ENCODE data around the gene YPEL2.
"Not testable (repeated sequence)": the region's sequence is repeated elsewhere in the genome, so short reads cannot be mapped to it uniquely, and the experiment has no call there.

Gene YPEL2, protein sequence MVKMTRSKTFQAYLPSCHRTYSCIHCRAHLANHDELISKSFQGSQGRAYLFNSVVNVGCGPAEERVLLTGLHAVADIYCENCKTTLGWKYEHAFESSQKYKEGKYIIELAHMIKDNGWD

DNA sequence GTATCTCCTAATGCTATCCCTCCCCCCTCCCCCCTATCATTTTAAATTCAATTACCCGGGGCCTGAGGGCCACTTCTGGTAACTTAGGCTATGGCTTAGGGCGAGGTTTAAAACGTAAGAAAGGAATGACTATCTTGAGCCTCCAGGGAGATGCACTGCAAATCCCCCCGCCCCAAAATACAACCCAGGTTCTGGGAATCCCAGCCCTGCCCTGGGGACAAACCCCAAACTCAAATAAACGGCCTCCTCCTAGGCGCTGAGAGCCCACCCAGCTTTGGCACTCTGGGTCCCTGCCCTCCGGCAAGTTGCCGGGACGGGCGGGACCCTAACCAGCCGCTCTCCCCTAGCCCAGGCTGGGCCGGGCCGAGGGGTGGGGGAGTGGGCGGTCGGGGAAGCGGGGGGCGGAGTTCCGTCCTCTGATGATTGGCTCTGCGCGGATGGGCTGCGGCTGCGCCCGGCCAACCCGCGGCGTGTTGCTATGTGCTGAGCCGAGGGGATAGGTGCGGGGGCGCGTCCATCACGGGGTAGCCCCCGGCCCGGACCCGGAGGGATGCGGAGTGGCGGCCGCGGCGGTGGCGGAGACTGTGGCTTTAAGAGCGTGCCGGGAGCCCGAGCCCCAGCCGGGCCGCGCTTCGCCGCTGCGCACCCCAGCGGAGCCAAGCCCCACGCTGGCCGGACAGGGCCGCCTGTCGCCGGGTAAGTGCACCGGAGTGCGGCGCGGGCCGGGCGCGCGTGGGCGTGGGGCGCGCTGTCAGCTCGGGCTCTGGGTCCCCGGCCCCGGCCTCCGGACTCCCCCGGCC, at the start of gene YPEL2:
Gene YPEL2 (plus strand): TSS at position 527 of the 800 bp plus-strand sequence. CDS start 21,755 bp downstream, outside the sequence.
- peak; percentile 75 to 79 (median 77) for DNase-seq (ENCODE audit: low read depth in 3 of 3, low spot score in 1 of 3)

DNA sequence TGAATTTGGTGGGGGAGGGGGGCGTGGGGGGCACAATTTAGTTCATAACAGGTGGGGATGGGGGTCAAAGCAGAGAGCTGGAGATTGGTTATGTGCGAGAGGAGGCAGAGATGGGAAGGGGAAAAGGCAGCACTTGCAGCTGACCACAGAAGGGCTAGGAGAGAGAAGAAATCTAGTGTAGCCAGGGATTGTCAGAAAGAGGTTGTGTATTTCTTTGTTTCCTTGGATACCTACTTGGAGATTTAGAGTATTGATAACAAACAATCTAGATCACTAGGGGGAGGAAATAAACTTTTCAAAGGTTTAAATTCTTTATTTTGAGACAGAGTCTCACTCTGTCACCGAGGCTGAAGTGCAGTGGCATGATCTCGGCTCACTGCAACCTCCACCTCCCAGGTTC, 47.1 kb upstream of the YPEL2 start:
- DNase-seq (ENCODE audit: low read depth in 3 of 3, low spot score in 1 of 3) = no peak

DNA sequence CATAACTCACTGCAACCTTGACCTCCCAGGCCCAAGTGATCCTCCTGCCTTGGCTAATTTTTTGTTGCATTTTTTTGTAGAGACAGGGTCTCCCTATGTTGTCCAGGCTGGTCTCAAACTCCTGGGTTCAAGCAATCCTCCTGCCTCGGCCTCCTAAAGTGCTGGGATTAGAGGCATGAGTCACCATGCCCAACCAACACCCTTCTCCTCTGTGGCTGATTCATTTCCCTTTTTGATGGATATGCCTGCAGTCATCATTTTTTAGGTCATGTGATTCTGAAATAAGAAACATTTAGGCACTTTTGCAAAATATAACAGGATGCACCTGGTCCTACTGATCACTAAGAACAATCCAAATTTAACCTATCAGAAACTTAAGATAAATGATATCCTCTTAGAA, 44.0 kb upstream of the YPEL2 start:
- DNase-seq (ENCODE audit: low read depth in 3 of 3, low spot score in 1 of 3) = no peak

DNA sequence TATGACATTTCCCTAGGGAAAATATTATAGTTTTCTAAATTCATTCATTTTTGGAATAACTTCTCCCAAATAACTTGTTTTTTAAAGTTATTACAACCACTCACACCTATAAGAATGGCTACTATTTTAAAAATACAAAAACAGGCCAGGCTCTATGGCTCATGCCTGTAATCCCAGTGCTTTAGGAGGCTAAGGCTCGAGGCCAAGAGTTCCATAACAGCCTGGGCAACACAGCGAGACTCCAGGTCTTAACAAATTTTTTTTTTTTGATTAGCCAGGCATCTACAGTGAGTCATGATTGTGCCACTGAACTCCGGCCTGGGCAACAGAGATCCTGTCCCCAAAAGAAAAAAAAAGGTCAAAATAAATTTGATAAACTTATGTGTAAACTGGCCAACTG, 43.6 kb upstream of the YPEL2 start:
- no peak for DNase-seq (ENCODE audit: low read depth in 3 of 3, low spot score in 1 of 3)

DNA sequence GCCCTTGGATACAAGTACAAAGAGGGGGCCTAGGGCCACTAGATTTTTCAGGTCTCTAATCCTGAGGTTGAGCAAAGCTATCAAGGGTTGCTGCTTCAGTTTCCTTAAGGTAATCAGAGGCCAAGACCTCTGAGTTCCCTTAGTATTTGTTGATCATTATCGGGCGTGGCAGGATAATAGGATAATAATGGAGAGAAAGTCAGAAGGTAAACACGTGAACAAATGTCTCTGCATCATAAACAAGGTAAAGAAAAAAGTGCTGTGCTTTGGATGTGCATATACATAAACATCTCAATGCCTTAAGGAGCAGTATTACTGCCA, 41.5 kb upstream of the YPEL2 start:
- DNase-seq (ENCODE audit: low read depth in 3 of 3, low spot score in 1 of 3) = no peak

DNA sequence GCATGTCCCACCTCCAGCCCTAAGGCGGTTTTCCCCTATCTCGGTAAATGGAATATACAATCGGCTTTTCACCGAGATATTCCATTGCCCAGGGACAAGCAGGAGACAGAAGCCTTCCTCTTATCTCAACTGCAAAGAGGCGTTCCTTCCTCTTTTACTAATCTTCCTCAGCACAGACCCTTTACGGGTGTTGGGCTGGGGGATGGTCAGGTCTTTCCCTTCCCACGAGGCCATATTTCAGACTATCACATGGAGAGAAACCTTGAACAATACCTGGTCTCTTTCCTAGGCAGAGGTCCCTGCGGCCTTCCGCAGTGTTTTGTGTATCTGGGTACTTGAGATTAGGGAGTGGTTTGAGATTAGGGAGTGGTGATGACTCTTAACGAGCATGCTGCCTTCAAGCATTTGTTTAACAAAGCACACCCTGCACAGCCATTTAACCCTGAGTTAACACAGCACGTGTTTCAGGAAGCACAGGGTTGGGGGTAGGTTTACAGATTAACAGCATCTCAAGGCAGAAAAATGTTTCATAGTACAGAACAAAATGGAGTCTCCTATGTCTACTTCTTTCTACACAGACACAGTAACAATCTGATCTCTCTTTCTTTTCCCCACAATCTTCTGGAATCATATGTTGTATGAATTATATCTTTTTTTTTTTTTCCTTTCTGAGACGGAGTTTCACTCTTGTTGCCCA, 41.0 kb upstream of the YPEL2 start:
- DNase-seq (ENCODE audit: low read depth in 3 of 3, low spot score in 1 of 3) = not testable (repeated sequence)

DNA sequence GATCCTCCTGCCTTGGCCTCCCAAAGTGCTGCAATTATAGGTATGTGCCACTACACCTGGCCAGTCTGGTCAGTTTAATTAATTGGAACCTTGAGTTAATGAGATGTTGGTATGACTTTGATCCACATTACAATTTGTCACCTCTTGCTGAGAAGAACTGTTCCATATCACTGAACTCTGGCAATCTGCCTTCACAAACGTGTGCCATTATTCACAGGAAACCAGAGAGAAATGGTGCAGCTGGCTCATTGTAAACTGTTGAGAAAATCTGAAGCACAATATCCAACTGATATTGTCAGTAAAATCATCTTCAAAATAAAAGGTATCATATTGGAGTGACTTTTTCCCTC, 39.3 kb upstream of the YPEL2 start:
- no peak for DNase-seq (ENCODE audit: low read depth in 3 of 3, low spot score in 1 of 3)

DNA sequence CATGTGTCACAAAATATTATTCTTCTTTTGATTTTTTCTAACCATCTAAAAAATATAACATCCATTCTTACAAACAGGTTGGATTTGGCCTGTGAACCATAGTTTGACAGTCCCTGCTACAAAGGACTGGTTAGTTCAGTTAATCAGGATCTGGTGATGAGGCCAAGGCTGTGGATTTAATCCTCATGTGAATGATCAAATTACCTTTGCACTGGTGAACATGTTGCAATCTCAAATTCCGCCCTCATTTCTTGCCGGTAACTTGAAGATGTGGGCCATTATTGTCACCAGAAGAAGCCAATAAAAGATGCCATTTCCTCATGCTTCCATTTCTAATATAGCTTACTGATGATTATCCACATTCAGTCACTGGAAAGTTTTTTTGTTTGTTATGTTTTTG, 35.3 kb upstream of the YPEL2 start:
- no peak for DNase-seq (ENCODE audit: low read depth in 3 of 3, low spot score in 1 of 3)

DNA sequence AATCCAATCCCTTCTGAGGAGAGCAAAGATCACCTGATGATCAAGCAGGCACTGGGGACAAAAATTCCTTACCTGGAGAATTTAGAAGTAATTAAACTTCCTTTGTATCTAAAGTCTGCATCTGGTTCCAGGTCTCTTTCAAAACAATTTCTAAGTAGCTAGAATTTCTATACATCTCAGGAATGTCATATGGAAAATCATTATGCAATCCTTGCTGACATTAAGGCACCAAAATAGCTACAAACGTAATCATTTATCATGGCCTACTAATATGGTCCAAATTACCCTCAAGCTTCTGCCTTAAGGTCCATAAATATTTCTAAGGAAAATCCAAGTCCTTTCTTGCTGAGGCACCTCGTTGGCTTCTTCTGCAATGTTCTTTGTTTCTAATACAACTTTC, 32.9 kb upstream of the YPEL2 start:
- DNase-seq (ENCODE audit: low read depth in 3 of 3, low spot score in 1 of 3) = no peak

DNA sequence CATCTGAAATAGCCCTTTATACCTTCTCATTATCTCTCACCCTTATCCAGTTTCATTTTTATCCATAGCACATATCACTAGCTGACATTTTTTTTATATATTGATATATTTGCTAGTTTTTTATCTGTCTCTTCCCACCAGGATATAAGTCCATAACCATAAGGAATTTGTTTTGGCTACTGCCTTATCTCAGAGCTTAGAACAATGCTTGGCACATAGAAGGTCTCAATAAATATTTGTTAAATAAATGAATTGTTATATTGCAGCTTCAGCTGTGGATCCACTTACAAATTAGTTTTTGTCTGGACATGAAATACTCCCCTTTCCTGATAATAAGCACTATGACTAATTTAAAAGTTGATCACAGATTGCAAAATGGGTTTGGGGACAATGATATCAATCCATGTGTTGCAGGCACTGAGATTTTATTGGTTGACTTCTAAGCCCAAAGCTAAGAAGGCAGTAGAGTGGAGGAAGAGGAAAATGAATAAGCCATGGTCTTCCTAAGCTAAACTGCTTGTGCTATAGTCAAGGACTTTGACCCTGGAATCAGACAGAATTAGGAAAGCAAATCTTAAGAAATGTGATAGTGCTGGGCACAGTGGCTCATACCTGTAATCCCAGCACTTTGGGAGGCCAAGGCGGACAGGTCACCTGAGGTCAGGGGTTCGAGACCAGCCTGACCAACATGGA, 31.9 kb upstream of the YPEL2 start:
- DNase-seq (ENCODE audit: low read depth in 3 of 3, low spot score in 1 of 3) = no peak

DNA sequence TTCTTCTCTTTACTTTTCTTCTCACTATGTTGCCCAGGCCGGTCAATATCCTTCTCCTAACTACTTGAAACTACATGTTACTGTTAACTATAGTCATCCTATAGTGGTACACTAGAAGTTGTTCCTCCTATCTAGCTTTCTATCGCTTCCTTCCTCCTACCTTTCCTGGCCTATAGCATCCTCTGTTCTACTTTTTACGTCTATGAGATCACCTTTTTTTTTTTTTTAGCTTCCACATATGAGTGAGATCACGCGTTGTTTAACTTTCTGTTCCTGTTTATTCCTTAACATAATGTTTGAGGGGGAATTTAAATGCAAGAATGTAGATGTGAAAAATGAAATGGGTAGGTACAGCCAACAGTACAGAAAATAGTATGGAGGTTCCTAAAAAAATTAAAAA, 30.5 kb upstream of the YPEL2 start:
- DNase-seq (ENCODE audit: low read depth in 3 of 3, low spot score in 1 of 3) = no peak

DNA sequence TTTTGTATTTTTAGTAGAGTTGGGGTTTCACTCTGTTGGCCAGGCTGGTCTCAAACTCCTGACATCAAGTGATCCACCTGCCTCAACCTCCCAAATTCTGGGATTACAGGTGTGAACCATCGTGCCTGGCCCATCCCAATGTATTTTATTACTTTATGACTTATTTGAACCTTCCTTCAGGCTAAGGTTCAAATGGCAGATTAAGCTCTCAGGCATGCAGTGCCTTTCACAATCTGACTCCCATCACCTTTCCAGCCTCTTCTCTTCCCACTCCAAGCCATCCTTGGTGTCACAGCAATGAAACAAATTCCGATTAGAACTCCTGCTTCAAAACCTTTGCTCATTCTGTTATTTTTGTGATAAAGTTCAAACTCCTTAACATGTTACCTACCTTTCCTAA, 26.6 kb upstream of the YPEL2 start:
- no peak for DNase-seq (ENCODE audit: low read depth in 3 of 3, low spot score in 1 of 3)

DNA sequence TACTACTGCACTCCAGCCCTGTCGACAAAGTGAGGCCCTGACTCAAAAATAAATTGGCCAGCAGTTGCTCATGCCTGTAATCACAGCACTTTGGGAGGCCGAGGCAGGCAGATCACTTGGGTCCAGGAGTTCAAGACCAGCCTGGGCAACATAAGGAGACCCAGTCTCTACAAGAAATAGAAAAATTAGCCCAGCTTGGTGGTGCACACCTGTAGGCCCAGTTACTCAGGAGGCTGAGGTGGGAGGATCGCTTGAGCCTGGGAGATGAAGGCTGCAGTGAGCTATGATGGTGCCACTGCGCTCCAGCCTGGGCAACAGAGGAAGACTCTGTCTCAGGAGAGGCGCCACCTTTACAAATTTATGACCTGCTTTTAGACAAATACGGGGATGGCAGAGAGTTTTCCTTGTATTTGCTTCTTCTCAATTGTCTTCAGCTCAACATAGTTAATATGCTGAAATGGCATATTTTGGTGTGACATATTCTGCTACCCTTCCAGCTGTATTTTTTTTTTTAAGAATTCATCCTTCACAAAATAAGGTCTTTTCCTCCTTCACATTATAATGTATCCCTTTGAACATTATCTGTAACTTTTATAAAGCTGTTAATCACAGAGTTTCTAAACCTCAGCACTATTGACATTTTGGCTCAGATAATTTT, 21.1 kb upstream of the YPEL2 start:
- DNase-seq (ENCODE audit: low read depth in 3 of 3, low spot score in 1 of 3) = no peak

DNA sequence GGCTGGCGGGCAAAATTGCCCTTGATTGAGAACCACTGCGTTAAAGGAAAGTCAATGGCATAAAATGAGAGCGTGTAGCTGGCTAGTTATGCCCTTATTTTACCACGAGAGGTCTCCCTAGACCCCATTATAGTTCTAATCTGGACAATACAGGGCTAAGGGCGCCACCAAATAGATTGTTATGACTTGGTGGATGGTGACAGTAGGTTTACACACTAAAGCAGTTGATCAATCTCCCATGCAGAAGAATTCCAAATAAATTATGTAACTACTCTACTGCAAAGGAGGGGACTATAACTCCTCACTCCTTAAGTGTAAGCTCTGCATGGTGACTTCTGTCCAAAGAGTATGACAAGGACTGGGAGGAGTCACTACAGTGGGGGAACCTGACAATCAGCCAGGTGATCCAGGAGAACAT, 20.4 kb upstream of the YPEL2 start:
- DNase-seq (ENCODE audit: low read depth in 3 of 3, low spot score in 1 of 3) = no peak

DNA sequence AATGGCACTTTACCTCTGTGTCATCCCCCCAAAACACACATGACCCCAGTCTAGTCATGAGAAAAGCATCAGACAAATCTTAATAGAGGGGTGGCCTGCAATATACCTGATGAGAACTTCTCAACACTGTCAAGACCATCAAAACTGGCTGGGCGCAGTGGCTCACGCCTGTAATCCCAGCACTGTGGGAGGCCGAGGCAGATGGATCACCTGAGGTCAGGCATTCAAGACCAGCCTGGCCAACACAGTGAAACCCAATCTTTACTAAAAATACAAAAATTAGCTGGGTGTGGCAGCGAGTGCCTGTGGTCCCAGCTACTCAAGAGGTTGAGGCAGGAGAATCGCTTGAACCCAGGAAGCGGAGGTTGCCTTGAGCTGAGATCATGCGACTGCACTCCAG, 19.9 kb upstream of the YPEL2 start:
- not testable (repeated sequence) for DNase-seq (ENCODE audit: low read depth in 3 of 3, low spot score in 1 of 3)

DNA sequence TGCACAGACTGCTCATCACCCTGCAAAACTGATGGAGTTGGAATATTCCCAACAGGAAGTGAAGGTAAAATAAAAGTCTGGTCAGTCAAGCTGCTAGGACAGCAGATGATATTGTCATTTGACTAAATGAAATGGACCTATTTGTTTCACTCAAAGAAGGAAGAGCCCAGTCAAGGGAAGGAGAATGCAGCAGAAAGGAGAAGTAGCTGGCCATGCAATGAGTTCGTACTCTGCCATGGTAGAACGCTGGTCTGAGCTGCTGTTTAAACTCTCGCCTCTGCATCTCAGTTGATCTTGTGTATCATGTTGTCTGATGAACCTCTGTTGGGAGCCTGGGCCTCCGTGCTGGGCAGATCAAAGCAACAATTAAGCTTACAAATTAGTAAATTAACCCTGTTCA, 15.6 kb upstream of the YPEL2 start:
- no peak for DNase-seq (ENCODE audit: low read depth in 3 of 3, low spot score in 1 of 3)

DNA sequence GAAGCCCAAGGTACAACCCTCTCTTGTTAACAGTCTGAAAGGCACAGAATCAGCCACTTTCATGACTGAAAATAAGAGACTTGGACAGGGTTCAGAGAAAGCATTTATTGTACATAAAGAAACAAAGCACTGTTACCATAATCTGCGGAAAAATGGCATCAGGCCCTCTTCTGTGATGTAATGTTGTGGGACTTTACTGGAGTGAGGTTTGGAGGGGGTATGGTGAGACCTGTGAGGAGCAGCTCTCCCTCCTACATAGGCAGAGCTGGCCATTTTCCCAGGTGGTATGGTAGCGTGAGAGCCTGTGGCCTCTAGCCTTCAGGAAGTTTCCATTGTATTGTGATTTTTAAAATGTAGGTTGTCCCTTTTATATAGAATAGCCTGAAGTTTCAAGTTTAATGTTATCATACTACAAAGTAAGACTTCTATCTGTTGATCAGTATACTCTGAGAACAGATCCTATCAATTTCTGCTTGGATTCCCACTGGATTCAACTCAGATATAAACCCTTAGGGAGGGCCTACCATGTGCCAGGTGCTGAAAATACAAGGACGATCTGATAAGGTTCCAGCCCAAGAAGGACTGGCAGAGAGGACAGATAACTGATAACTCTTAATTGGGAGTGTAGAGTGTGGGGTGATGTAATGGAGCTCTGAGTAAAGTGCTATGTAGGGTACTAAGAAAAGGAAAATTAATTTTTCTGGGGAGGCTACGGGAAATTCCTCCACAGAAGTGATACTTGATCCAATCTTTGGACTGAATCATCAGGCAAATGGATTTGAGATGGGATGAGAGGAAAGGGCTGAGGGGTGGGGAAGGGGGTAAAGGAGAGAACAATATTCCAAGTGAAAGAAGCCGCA, 4.1 kb upstream of the YPEL2 start:
- no peak for DNase-seq (ENCODE audit: low read depth in 3 of 3, low spot score in 1 of 3)

DNA sequence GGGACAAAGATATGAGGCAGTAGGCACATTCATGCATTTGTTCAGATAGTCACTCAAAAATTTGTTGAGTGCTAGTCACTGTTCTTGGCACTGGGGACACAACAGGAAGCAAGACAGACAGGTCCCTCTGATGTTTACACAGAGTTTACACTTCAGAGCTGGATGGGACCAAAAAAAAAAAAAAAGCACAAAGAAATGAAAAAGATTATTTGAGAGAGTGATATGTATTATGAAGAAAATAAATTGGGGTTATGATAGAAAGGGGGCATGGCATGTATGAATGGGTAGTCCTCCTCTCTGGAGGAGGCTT, 3.5 kb upstream of the YPEL2 start:
- no peak for DNase-seq (ENCODE audit: low read depth in 3 of 3, low spot score in 1 of 3)

DNA sequence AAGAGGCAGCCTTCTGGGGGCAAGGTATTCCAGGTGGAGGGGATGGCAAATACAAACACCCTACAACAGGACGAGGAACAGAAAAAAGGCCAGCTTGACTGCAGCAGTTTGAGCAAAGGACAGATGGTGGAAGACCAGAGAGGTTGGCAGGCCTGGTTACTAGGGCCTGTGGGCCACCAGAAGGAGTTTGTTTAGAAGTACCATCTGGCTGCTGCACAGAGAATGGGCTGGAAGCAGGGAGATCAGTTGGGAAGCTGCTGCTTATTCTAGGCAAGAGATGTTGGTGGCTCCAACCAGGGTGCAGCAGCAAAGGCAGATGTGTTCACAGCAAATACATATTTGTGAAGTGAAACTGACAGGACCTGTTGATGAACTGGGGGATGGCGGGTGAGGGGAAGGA, 2.9 kb upstream of the YPEL2 start:
- DNase-seq (ENCODE audit: low read depth in 3 of 3, low spot score in 1 of 3) = no peak

DNA sequence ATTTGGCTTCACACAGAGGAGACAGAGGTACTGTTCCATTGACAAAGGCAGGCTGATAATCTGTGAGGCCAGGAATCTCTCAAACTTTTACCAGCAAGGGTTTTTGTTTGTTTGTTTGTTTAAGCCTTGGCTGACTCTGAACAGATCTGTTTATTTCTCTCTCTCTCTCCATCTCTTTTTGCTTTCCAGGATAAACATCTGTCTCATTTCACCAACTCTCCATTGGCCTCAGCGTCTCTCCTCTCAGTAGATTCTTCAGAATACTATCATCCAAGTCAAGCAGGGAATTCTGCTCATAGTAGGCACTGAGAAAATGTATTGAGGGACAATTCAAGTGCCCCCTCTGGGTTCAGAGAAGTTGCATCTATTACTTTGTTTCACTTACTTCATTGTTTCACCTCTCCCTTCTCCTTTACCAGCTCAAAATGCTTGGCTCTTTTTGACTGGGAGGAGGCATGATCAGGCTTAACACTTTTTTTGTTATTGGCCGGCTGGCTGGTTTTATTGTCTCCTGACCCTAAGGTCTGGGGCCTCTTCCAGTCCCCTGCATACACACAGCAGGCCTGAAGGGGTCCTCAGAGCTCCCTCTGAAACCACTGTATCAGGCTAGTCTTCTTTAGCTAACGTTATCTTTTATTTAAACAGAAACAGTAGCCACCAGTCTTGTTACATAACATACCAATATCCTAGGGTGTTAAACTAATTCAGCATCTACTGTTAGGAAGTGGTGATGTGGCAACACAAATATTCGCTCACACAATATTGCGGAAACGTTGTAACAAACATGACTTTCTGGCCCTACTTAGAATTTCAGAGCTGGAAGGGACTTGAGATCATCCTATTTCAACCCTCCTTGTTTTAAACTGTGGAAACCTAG, 2.0 kb upstream of the YPEL2 start:
- DNase-seq (ENCODE audit: low read depth in 3 of 3, low spot score in 1 of 3) = no peak
